ENCODE measurements around the gene GATAD2B.

DNA sequence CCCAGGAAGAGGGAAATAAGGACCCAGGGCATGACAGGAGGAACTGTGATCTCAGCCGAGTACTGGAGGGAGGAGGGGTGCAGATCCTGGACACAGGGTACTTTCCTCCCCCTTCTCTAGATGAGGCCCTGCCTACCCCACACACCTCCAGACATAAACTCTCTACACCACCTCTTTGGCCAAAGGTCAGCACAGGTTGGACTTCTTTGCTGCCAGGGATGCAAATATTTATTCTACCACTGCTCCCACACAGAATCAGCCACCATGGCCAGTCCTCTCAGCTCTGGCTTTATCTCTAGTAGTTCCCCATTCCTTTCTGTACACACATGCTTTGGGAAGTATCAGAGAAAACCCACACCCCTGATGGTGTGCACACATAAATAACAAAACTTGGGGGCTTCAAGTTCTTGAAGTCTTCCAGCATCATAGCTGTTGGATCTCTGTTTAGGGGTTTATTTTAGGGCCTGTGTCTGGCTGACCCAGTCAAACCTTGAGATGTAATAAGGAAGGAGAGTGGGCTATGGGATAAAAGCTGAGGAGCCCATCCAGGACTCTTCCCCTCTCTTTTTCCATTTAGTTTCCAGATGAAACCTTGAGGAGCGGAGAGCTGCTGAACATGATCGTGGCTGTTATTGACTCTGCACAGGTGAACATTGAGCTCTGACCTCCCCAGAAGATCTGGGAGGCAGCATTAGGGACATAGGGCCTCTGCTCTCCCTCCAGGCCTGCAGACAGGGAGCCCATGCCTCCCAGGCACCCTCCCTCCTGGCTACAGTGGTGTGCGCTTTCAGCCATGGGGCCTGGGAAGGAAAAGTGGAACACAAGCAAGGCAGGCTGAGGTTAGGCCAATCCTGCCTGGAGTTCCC lies 154.2 kb downstream of the GATAD2B start:
- TF ChIP-seq, protein P1, sequence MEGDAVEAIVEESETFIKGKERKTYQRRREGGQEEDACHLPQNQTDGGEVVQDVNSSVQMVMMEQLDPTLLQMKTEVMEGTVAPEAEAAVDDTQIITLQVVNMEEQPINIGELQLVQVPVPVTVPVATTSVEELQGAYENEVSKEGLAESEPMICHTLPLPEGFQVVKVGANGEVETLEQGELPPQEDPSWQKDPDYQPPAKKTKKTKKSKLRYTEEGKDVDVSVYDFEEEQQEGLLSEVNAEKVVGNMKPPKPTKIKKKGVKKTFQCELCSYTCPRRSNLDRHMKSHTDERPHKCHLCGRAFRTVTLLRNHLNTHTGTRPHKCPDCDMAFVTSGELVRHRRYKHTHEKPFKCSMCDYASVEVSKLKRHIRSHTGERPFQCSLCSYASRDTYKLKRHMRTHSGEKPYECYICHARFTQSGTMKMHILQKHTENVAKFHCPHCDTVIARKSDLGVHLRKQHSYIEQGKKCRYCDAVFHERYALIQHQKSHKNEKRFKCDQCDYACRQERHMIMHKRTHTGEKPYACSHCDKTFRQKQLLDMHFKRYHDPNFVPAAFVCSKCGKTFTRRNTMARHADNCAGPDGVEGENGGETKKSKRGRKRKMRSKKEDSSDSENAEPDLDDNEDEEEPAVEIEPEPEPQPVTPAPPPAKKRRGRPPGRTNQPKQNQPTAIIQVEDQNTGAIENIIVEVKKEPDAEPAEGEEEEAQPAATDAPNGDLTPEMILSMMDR (IDR thresholded peaks at IDR 0.05; ENCODE audit: poor library complexity, severe bottlenecking), result no peak
- TF ChIP-seq RAD21 (conservative IDR thresholded peaks at IDR 0.05), result no peak
- no peak for TF ChIP-seq EZH2 (IDR thresholded peaks at IDR 0.05; ENCODE audit: borderline replicate concordance, insufficient read depth, low read length, poor library complexity, severe bottlenecking)
